Effector CD4-positive, alpha-beta T cell (primary cell): ENCODE measurements around the gene ADRB1.

ENCODE experiments used
- DNase-seq: peaks from one replicate; pipeline ENCODE4 v3.0.0-alpha.2; 2020

Gene ADRB1

GRCh38 chr10:114026189-114027040 lies 17.3 kb upstream of the ADRB1 start:
- DNase-seq = no peak

GRCh38 chr10:114027041-114027394 lies 16.6 kb upstream of the ADRB1 start:
- DNase-seq = no peak

- no peak for DNase-seq
These were observed 15.7 kb upstream of the ADRB1 start for GRCh38 chr10:114027951-114028350.

GRCh38 chr10:114028425-114028824 lies 15.2 kb upstream of the ADRB1 start:
- DNase-seq = no peak

- no peak for DNase-seq
These were observed 14.0 kb upstream of the ADRB1 start for GRCh38 chr10:114029655-114030054.

GRCh38 chr10:114030140-114030539 lies 13.5 kb upstream of the ADRB1 start:
- no peak for DNase-seq

- DNase-seq = no peak
These were observed 12.3 kb upstream of the ADRB1 start for GRCh38 chr10:114031073-114031972.

GRCh38 chr10:114033566-114033965 lies 10.1 kb upstream of the ADRB1 start:
- DNase-seq = no peak

- DNase-seq = no peak
These were observed 8.6 kb upstream of the ADRB1 start for GRCh38 chr10:114034923-114035645.

- DNase-seq = no peak
These were observed 7.9 kb upstream of the ADRB1 start for GRCh38 chr10:114035791-114036190.

- no peak for DNase-seq
These were observed 4.8 kb upstream of the ADRB1 start for GRCh38 chr10:114038819-114039218.

- DNase-seq = no peak
These were observed 2.5 kb upstream of the ADRB1 start for GRCh38 chr10:114041166-114041565.

GRCh38 chr10:114042895-114043531 lies 653 bp upstream of the ADRB1 start:
- no peak for DNase-seq

GRCh38 chr10:114044247-114045135 lies 825 bp downstream of the ADRB1 start:
- DNase-seq = no peak

GRCh38 chr10:114045136-114046086 lies 1.7 kb downstream of the ADRB1 start:
- DNase-seq = no peak

GRCh38 chr10:114046087-114046458 lies 2.4 kb downstream of the ADRB1 start:
- DNase-seq = no peak

GRCh38 chr10:114048472-114048871 lies 4.8 kb downstream of the ADRB1 start:
- DNase-seq = no peak

GRCh38 chr10:114051714-114052113 lies 8.0 kb downstream of the ADRB1 start:
- no peak for DNase-seq

GRCh38 chr10:114052255-114052654 lies 8.6 kb downstream of the ADRB1 start:
- no peak for DNase-seq

- no peak for DNase-seq
These were observed 10.3 kb downstream of the ADRB1 start for GRCh38 chr10:114053946-114054345.
